HepG2 (cell line): ENCODE measurements around the gene THEM5. TPM values are rescaled to one million over a fixed set of nuclear protein-coding genes. Genes with fewer than 3 reads are reported as not detected.

Source experiments
- ATF2 ChIP-seq: sonication (generic); formaldehyde crosslinking; IDR thresholded peaks from 2 replicates; pipeline ENCODE4 v1.4.0; 2020; ENCODE audit warnings: missing genetic modification reagents
- CEBPG ChIP-seq: IDR thresholded peaks from 2 replicates; pipeline ENCODE4 v1.6.1; 2016
- CTCF ChIP-seq: sonication (generic); formaldehyde crosslinking; IDR thresholded peaks from 2 replicates; pipeline ENCODE4 v1.5.0; 2020; ENCODE audit warnings: mild to moderate bottlenecking, missing genetic modification reagents, moderate library complexity
- ETV5 ChIP-seq: IDR thresholded peaks from 2 replicates; pipeline ENCODE4 v1.6.1; 2018; ENCODE audit warnings: missing biosample characterization, missing genetic modification reagents, inconsistent platforms, borderline replicate concordance
- GFI1 ChIP-seq: sonication (generic); formaldehyde crosslinking; IDR thresholded peaks from 2 replicates; pipeline ENCODE4 v1.5.0; 2020; ENCODE audit warnings: missing genetic modification reagents, mild to moderate bottlenecking, borderline replicate concordance
- KLF16 ChIP-seq, 2 experiments: sonication (generic) in 1 of 2; formaldehyde crosslinking in 1 of 2; IDR thresholded peaks; 2 replicates each; pipeline versions ENCODE4 v1.6.1 to v1.8.0; 2016 to 2023; ENCODE audit warnings: missing genetic modification reagents in 2 of 2, missing compliant biosample characterization in 1 of 2
- LRRFIP1 ChIP-seq: sonication (generic); formaldehyde crosslinking; conservative IDR thresholded peaks from 2 replicates; pipeline ENCODE4 v1.4.0; 2020; ENCODE audit warnings: missing genetic modification reagents
- MYNN ChIP-seq: sonication (generic); formaldehyde crosslinking; IDR thresholded peaks from 2 replicates; pipeline ENCODE4 v1.4.0; 2020; ENCODE audit warnings: mild to moderate bottlenecking, low read depth, missing genetic modification reagents
- POLR2G ChIP-seq: fragments of 200-400 bp; formaldehyde crosslinking; IDR thresholded peaks from 2 replicates; pipeline ENCODE4 v1.6.1; 2018; ENCODE audit warnings: mild to moderate bottlenecking, low read depth, low read length, moderate library complexity
- STAG1 ChIP-seq: sonication (generic); formaldehyde crosslinking; IDR thresholded peaks from 2 replicates; pipeline ENCODE4 v1.4.0; 2020; ENCODE audit warnings: missing genetic modification reagents
- ZBTB44 ChIP-seq: sonication (generic); formaldehyde crosslinking; IDR thresholded peaks from 2 replicates; pipeline ENCODE4 v1.4.0; 2020; ENCODE audit warnings: missing genetic modification reagents
- ZBTB8A ChIP-seq: sonication (generic); formaldehyde crosslinking; IDR thresholded peaks from 2 replicates; pipeline ENCODE4 v1.4.0; 2020; ENCODE audit warnings: mild to moderate bottlenecking, low read depth, missing genetic modification reagents, borderline replicate concordance
- ZNF253 ChIP-seq: sonication (generic); formaldehyde crosslinking; IDR thresholded peaks from 2 replicates; pipeline ENCODE4 v1.8.0; 2022; ENCODE audit warnings: mild to moderate bottlenecking, missing genetic modification reagents, borderline replicate concordance
- ZNF329 ChIP-seq: sonication (generic); formaldehyde crosslinking; IDR thresholded peaks from 2 replicates; pipeline ENCODE4 v1.9.0; 2021; ENCODE audit warnings: low read depth, mild to moderate bottlenecking, missing genetic modification reagents
- ZNF501 ChIP-seq: sonication (generic); formaldehyde crosslinking; IDR thresholded peaks from 2 replicates; pipeline ENCODE4 v1.5.1; 2020; ENCODE audit warnings: mild to moderate bottlenecking, moderate library complexity, missing genetic modification reagents
- ZNF547 ChIP-seq: sonication (generic); formaldehyde crosslinking; IDR thresholded peaks from 2 replicates; pipeline ENCODE4 v1.5.1; 2020; ENCODE audit warnings: mild to moderate bottlenecking, missing genetic modification reagents
- ZNF670 ChIP-seq: sonication (generic); formaldehyde crosslinking; IDR thresholded peaks from 2 replicates; pipeline ENCODE4 v1.8.0; 2022; ENCODE audit warnings: mild to moderate bottlenecking, missing genetic modification reagents, borderline replicate concordance
- ZNF703 ChIP-seq: sonication (generic); formaldehyde crosslinking; IDR thresholded peaks from 2 replicates; pipeline ENCODE4 v1.5.1; 2020; ENCODE audit warnings: missing genetic modification reagents, mild to moderate bottlenecking, moderate library complexity, borderline replicate concordance
- polyA plus RNA-seq, 8 experiments: library from polyadenylated mRNA; depleted of rRNA in 3 of 8; stranded (reverse) in 7 of 8; unstranded in 1 of 8; fragments of >200 nt; fragmentation: Illumina TruSeq in 4 of 8; extraction: Trizol in 4 of 8; gene quantifications; 2 replicates each; pipeline versions ENCODE4 v1.2.1 to v1.2.3, GENCODE V29; 2011 to 2016; ENCODE audit warnings: low read depth in 4 of 8, missing spikeins in 1 of 8, mixed read lengths in 1 of 8; ENCODE audit not compliant: insufficient read depth in 1 of 8
- total RNA-seq, 5 experiments: library from RNA; depleted of rRNA; stranded (reverse); fragments of >200 nt; fragmentation: Illumina TruSeq; extraction: Trizol; gene quantifications; 2 replicates each; pipeline ENCODE4 v1.2.3, GENCODE V29; 2016; ENCODE audit warnings: low read depth in 1 of 5
- TF ChIP-seq, protein P1 (sequence below): sonication (generic); formaldehyde crosslinking; IDR thresholded peaks from 2 replicates; pipeline ENCODE4 v1.5.1; 2020; ENCODE audit warnings: missing genetic modification reagents, mild to moderate bottlenecking, borderline replicate concordance

THEM5 gene
- total and polyA plus RNA-seq, 2 of the 13 experiments (the other 11 are each of a cell fraction or from before 2014, with no cell fraction given) = not detected

- TF ChIP-seq LRRFIP1 (CRISPR knock-in tag) (no peak), ZBTB44 (CRISPR knock-in tag) (no peak), ZNF703 (no peak), MYNN (CRISPR knock-in tag) (no peak), KLF16 (CRISPR knock-in tag; IDR thresholded peaks at IDR 0.05) (no peak), CEBPG (peak; percentile 64; the same call in 1 of the 2 replicates), ETV5 (CRISPR knock-in tag) (no peak), POLR2G (no peak), CTCF (no peak; the same call in 1 of the 2 replicates), ZNF501 (no peak), STAG1 (no peak), ZNF329 (CRISPR knock-in tag) (no peak), ATF2 (no peak), GFI1 (CRISPR knock-in tag) (no peak), ZNF670 (CRISPR knock-in tag) (no peak), ZBTB8A (no peak), ZNF253 (no peak), ZNF547 (CRISPR knock-in tag) (no peak)
- TF ChIP-seq, protein P1, sequence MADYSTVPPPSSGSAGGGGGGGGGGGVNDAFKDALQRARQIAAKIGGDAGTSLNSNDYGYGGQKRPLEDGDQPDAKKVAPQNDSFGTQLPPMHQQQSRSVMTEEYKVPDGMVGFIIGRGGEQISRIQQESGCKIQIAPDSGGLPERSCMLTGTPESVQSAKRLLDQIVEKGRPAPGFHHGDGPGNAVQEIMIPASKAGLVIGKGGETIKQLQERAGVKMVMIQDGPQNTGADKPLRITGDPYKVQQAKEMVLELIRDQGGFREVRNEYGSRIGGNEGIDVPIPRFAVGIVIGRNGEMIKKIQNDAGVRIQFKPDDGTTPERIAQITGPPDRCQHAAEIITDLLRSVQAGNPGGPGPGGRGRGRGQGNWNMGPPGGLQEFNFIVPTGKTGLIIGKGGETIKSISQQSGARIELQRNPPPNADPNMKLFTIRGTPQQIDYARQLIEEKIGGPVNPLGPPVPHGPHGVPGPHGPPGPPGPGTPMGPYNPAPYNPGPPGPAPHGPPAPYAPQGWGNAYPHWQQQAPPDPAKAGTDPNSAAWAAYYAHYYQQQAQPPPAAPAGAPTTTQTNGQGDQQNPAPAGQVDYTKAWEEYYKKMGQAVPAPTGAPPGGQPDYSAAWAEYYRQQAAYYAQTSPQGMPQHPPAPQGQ (CRISPR knock-in tag) = no peak
Measured at GRCh38 chr1:151832318-151832980, 21.1 kb downstream of the THEM5 start (continued).
